ENCODE data around the gene EML1. TPM values are rescaled to one million over a fixed set of nuclear protein-coding genes. Genes with fewer than 3 reads are reported as not detected.

EML1 gene
- total RNA-seq, 2 experiments from 2014 or later, result not detected

GRCh38 chr14:99937475-99938244, 144.4 kb downstream of the EML1 start:
- Histone ChIP-seq H3K9me2 (ENCODE audit: insufficient read depth, low read length) (no peaks in the 10 kb centered on the region), H3K79me2 (ENCODE audit: insufficient read depth, low read depth, low read length) (no peaks in the 10 kb centered on the region), H4K20me1 (ENCODE audit: insufficient read depth, low read length) (no peaks in the 10 kb centered on the region), H2AFZ (ENCODE audit: low read length) (no peak overlapping the region), H3K4me2 (ENCODE audit: low read length) (no peak overlapping the region), H3K4me3 (ENCODE audit: low read depth, low read length, poor library complexity, severe bottlenecking) (no peak overlapping the region), H3K9me3 (ENCODE audit: low read length) (no peaks in the 10 kb centered on the region), H3K36me3 (ENCODE audit: insufficient read depth, low read length) (no peaks in the 10 kb centered on the region), H3K4me1 (ENCODE audit: insufficient read depth, low read length, poor library complexity, severe bottlenecking) (no peaks in the 10 kb centered on the region), H3K27ac (ENCODE audit: low read depth, low read length, poor library complexity, severe bottlenecking) (no peak overlapping the region)
- DNase-seq (ENCODE audit: low spot score), result no peak
- TF ChIP-seq EZH2phosphoT487 (IDR thresholded peaks at IDR 0.05; ENCODE audit: borderline replicate concordance, low read depth, low read length), result no peak
- no peak for TF ChIP-seq CTCF (conservative IDR thresholded peaks at IDR 0.05; ENCODE audit: low read length)
- ChIA-PET POLR2A (no interaction called here), CTCF (ENCODE audit: unreplicated experiment) (no interaction called here)
- no TSS peak for BruUV-seq (replicated peaks)
- intact Hi-C loops (cut with micrococcal nuclease; ENCODE audit: unreplicated experiment), result no loop called here

GRCh38 chr14:99938376-99938775, 145.2 kb downstream of the EML1 start:
- DNase-seq (ENCODE audit: low spot score), result no peak
- intact Hi-C loops (cut with micrococcal nuclease; ENCODE audit: unreplicated experiment), result no loop called here
- ChIA-PET POLR2A (no interaction called here), CTCF (ENCODE audit: unreplicated experiment) (no interaction called here)
- Histone ChIP-seq H2AFZ (ENCODE audit: low read length) (no peak overlapping the region), H3K36me3 (ENCODE audit: insufficient read depth, low read length) (no peaks in the 10 kb centered on the region), H3K9me3 (ENCODE audit: low read length) (no peaks in the 10 kb centered on the region), H3K4me1 (ENCODE audit: insufficient read depth, low read length, poor library complexity, severe bottlenecking) (no peaks in the 10 kb centered on the region), H3K79me2 (ENCODE audit: insufficient read depth, low read depth, low read length) (no peaks in the 10 kb centered on the region), H3K4me3 (ENCODE audit: low read depth, low read length, poor library complexity, severe bottlenecking) (no peak overlapping the region), H3K9me2 (ENCODE audit: insufficient read depth, low read length) (no peaks in the 10 kb centered on the region), H3K4me2 (ENCODE audit: low read length) (no peak overlapping the region), H3K27ac (ENCODE audit: low read depth, low read length, poor library complexity, severe bottlenecking) (no peak overlapping the region), H4K20me1 (ENCODE audit: insufficient read depth, low read length) (no peaks in the 10 kb centered on the region)
- no TSS peak for BruUV-seq (replicated peaks)
- TF ChIP-seq EZH2phosphoT487 (IDR thresholded peaks at IDR 0.05; ENCODE audit: borderline replicate concordance, low read depth, low read length), result no peak
- 0 out of 2 replicates have a peak, but pooled peaks have one; percentile 40 for TF ChIP-seq CTCF (conservative IDR thresholded peaks at IDR 0.05; ENCODE audit: low read length)

GRCh38 chr14:99938896-99939295, 145.7 kb downstream of the EML1 start:
- H3K36me3 ChIP-seq (ENCODE audit: insufficient read depth, low read length), result no peaks in the 10 kb centered on the region
- H3K9me3 ChIP-seq (ENCODE audit: low read length), result no peaks in the 10 kb centered on the region
- ChIA-PET POLR2A (no interaction called here), CTCF (ENCODE audit: unreplicated experiment) (no interaction called here)
- TF ChIP-seq EZH2phosphoT487 (IDR thresholded peaks at IDR 0.05; ENCODE audit: borderline replicate concordance, low read depth, low read length) (no peak), CTCF (conservative IDR thresholded peaks at IDR 0.05; ENCODE audit: low read length) (no peak)
- no peak for DNase-seq (ENCODE audit: low spot score)
- H3K4me2 ChIP-seq (ENCODE audit: low read length), result no peak overlapping the region
- no peaks in the 10 kb centered on the region for H3K4me1 ChIP-seq (ENCODE audit: insufficient read depth, low read length, poor library complexity, severe bottlenecking)
- no peaks in the 10 kb centered on the region for H3K79me2 ChIP-seq (ENCODE audit: insufficient read depth, low read depth, low read length)
- intact Hi-C loops (cut with micrococcal nuclease; ENCODE audit: unreplicated experiment), result no loop called here
- no peak overlapping the region for H3K4me3 ChIP-seq (ENCODE audit: low read depth, low read length, poor library complexity, severe bottlenecking)
- no peak overlapping the region for H3K27ac ChIP-seq (ENCODE audit: low read depth, low read length, poor library complexity, severe bottlenecking)
- no peaks in the 10 kb centered on the region for H4K20me1 ChIP-seq (ENCODE audit: insufficient read depth, low read length)
- no peaks in the 10 kb centered on the region for H3K9me2 ChIP-seq (ENCODE audit: insufficient read depth, low read length)
- no TSS peak for BruUV-seq (replicated peaks)
- H2AFZ ChIP-seq (ENCODE audit: low read length), result no peak overlapping the region
